Activated naive CD8-positive, alpha-beta T cell treated with anti-CD3 and anti-CD28 coated beads for 36 hours (primary cell): Measurements from ENCODE around the gene SEH1L. TPM values are rescaled to one million over a fixed set of nuclear protein-coding genes. Genes with fewer than 3 reads are reported as not detected.

ENCODE experiments used
- DNase-seq: peaks from one replicate; pipeline ENCODE4 v3.0.0; 2021
- H3K27ac Mint-ChIP-seq: one replicate; pipeline ENCODE4 v1.8.0; 2022; ENCODE audit warnings: mild to moderate bottlenecking, moderate library complexity, mixed read lengths
- H3K27me3 Mint-ChIP-seq: one replicate; pipeline ENCODE4 v1.8.0; 2022; ENCODE audit warnings: mild to moderate bottlenecking, mixed read lengths
- H3K36me3 Mint-ChIP-seq: one replicate; pipeline ENCODE4 v1.8.0; 2021; ENCODE audit warnings: mild to moderate bottlenecking, mixed read lengths
- H3K4me1 Mint-ChIP-seq: one replicate; pipeline ENCODE4 v1.8.0; 2021; ENCODE audit warnings: mixed read lengths
- H3K4me3 Mint-ChIP-seq: one replicate; pipeline ENCODE4 v1.8.0; 2022; ENCODE audit warnings: mild to moderate bottlenecking, moderate library complexity, mixed read lengths
- H3K9me3 Mint-ChIP-seq: one replicate; pipeline ENCODE4 v1.8.0; 2022; ENCODE audit warnings: mixed read lengths
- total RNA-seq, 2 experiments: library from RNA; stranded (reverse); gene quantifications; one replicate each; pipeline ENCODE4 v1.2.3, GENCODE V29; 2021

SEH1L gene
- total RNA-seq, 2 experiments from 2014 or later = 146 to 155 TPM

GRCh38 chr18:12929477-12930083 lies 18.2 kb upstream of the SEH1L start:
- Mint-ChIP-seq H3K27ac (no peak overlapping the region), H3K27me3 (peaks cover 2% of the 10 kb centered on the region), H3K4me3 (no peak overlapping the region), H3K36me3 (no peaks in the 10 kb centered on the region), H3K9me3 (no peaks in the 10 kb centered on the region), H3K4me1 (peaks cover 1% of the 10 kb centered on the region)
- no peak for DNase-seq

GRCh38 chr18:12930376-12930775 lies 17.4 kb upstream of the SEH1L start:
- peaks cover 4% of the 10 kb centered on the region for H3K27me3 Mint-ChIP-seq
- peaks cover 2% of the 10 kb centered on the region for H3K4me1 Mint-ChIP-seq
- DNase-seq = no peak
- H3K4me3 Mint-ChIP-seq = no peak overlapping the region
- no peaks in the 10 kb centered on the region for H3K36me3 Mint-ChIP-seq
- no peaks in the 10 kb centered on the region for H3K9me3 Mint-ChIP-seq
- H3K27ac Mint-ChIP-seq = no peak overlapping the region

- Mint-ChIP-seq H3K4me3 (no peak overlapping the region), H3K36me3 (no peaks in the 10 kb centered on the region), H3K9me3 (no peaks in the 10 kb centered on the region), H3K4me1 (peaks cover 2% of the 10 kb centered on the region), H3K27ac (no peak overlapping the region), H3K27me3 (peaks cover 4% of the 10 kb centered on the region)
- DNase-seq = no peak
Measured at GRCh38 chr18:12930908-12931307, 16.9 kb upstream of the SEH1L start.

- no peak overlapping the region for H3K4me3 Mint-ChIP-seq
- peaks cover 2% of the 10 kb centered on the region for H3K4me1 Mint-ChIP-seq
- H3K27ac Mint-ChIP-seq = no peak overlapping the region
- peaks cover 7% of the 10 kb centered on the region for H3K27me3 Mint-ChIP-seq
- no peak for DNase-seq
- H3K9me3 Mint-ChIP-seq = no peaks in the 10 kb centered on the region
- H3K36me3 Mint-ChIP-seq = no peaks in the 10 kb centered on the region
Measured at GRCh38 chr18:12933327-12933726, 14.5 kb upstream of the SEH1L start.

GRCh38 chr18:12934454-12935071 lies 13.2 kb upstream of the SEH1L start:
- no peak overlapping the region for H3K4me3 Mint-ChIP-seq
- no peaks in the 10 kb centered on the region for H3K9me3 Mint-ChIP-seq
- peaks cover 2% of the 10 kb centered on the region for H3K4me1 Mint-ChIP-seq
- H3K27ac Mint-ChIP-seq = no peak overlapping the region
- H3K36me3 Mint-ChIP-seq = no peaks in the 10 kb centered on the region
- peaks cover 7% of the 10 kb centered on the region for H3K27me3 Mint-ChIP-seq
- DNase-seq = peak; percentile 63

GRCh38 chr18:12939162-12939561 lies 8.6 kb upstream of the SEH1L start:
- H3K36me3 Mint-ChIP-seq = no peaks in the 10 kb centered on the region
- H3K27ac Mint-ChIP-seq = no peak overlapping the region

GRCh38 chr18:12943215-12943614 lies 4.6 kb upstream of the SEH1L start:
- H3K36me3 Mint-ChIP-seq = peaks cover 6% of the 10 kb centered on the region
- H3K27ac Mint-ChIP-seq = no peak overlapping the region
- H3K9me3 Mint-ChIP-seq = no peaks in the 10 kb centered on the region
- peaks cover 11% of the 10 kb centered on the region for H3K4me1 Mint-ChIP-seq
- DNase-seq = no peak
- H3K4me3 Mint-ChIP-seq = no peak overlapping the region
- H3K27me3 Mint-ChIP-seq = peaks cover 3% of the 10 kb centered on the region

More at GRCh38 chr18:12939162-12939561, 8.6 kb upstream of the SEH1L start:
- Mint-ChIP-seq H3K4me3 (no peak overlapping the region), H3K27me3 (peaks cover 10% of the 10 kb centered on the region), H3K9me3 (no peaks in the 10 kb centered on the region), H3K4me1 (peaks cover 2% of the 10 kb centered on the region)
- DNase-seq = no peak

GRCh38 chr18:12944709-12945108 lies 3.1 kb upstream of the SEH1L start:
- no peak for DNase-seq
- H3K27ac Mint-ChIP-seq = no peak overlapping the region

GRCh38 chr18:12946549-12947284 lies 1.1 kb upstream of the SEH1L start:
- Mint-ChIP-seq H3K4me1 (peaks cover 28% of the 10 kb centered on the region), H3K9me3 (peaks cover 4% of the 10 kb centered on the region), H3K27ac (peak overlapping the region; percentile 98), H3K27me3 (peaks cover 3% of the 10 kb centered on the region), H3K4me3 (peak overlapping the region; percentile 96), H3K36me3 (peaks cover 33% of the 10 kb centered on the region)
- no peak for DNase-seq

More at GRCh38 chr18:12944709-12945108, 3.1 kb upstream of the SEH1L start:
- peaks cover 18% of the 10 kb centered on the region for H3K4me1 Mint-ChIP-seq
- no peak overlapping the region for H3K4me3 Mint-ChIP-seq
- peaks cover 3% of the 10 kb centered on the region for H3K9me3 Mint-ChIP-seq
- peaks cover 18% of the 10 kb centered on the region for H3K36me3 Mint-ChIP-seq
- H3K27me3 Mint-ChIP-seq = peaks cover 3% of the 10 kb centered on the region

GRCh38 chr18:12948050-12948804 lies 416 bp downstream of the SEH1L start:
- H3K9me3 Mint-ChIP-seq = peaks cover 4% of the 10 kb centered on the region
- H3K27ac Mint-ChIP-seq = peak overlapping the region; percentile 98
- peaks cover 36% of the 10 kb centered on the region for H3K4me1 Mint-ChIP-seq
- DNase-seq = peak; percentile 98
- H3K27me3 Mint-ChIP-seq = no peaks in the 10 kb centered on the region
- peaks cover 43% of the 10 kb centered on the region for H3K36me3 Mint-ChIP-seq
- peak overlapping the region; percentile 96 for H3K4me3 Mint-ChIP-seq

- Mint-ChIP-seq H3K36me3 (peaks cover 42% of the 10 kb centered on the region), H3K4me1 (peaks cover 14% of the 10 kb centered on the region), H3K27ac (no peak overlapping the region), H3K9me3 (no peaks in the 10 kb centered on the region), H3K4me3 (no peak overlapping the region), H3K27me3 (no peaks in the 10 kb centered on the region)
- DNase-seq = no peak
Measured at GRCh38 chr18:12958478-12958877, 10.7 kb downstream of the SEH1L start.

- Mint-ChIP-seq H3K36me3 (peaks cover 46% of the 10 kb centered on the region), H3K4me3 (no peak overlapping the region), H3K4me1 (peaks cover 12% of the 10 kb centered on the region), H3K27me3 (no peaks in the 10 kb centered on the region), H3K27ac (no peak overlapping the region), H3K9me3 (no peaks in the 10 kb centered on the region)
- DNase-seq = no peak
Measured at GRCh38 chr18:12960395-12960794, 12.6 kb downstream of the SEH1L start.

- no peak for DNase-seq
- Mint-ChIP-seq H3K4me3 (no peak overlapping the region), H3K36me3 (peaks cover 48% of the 10 kb centered on the region), H3K27me3 (no peaks in the 10 kb centered on the region), H3K9me3 (no peaks in the 10 kb centered on the region), H3K27ac (no peak overlapping the region), H3K4me1 (peaks cover 14% of the 10 kb centered on the region)
Measured at GRCh38 chr18:12960853-12961397, 13.1 kb downstream of the SEH1L start.

GRCh38 chr18:12963069-12963468 lies 15.3 kb downstream of the SEH1L start:
- H3K27ac Mint-ChIP-seq = no peak overlapping the region
- H3K4me1 Mint-ChIP-seq = peaks cover 20% of the 10 kb centered on the region
- no peaks in the 10 kb centered on the region for H3K27me3 Mint-ChIP-seq
- H3K36me3 Mint-ChIP-seq = peaks cover 51% of the 10 kb centered on the region
- no peak for DNase-seq
- no peak overlapping the region for H3K4me3 Mint-ChIP-seq
- H3K9me3 Mint-ChIP-seq = no peaks in the 10 kb centered on the region

GRCh38 chr18:12968115-12968514 lies 20.3 kb downstream of the SEH1L start:
- peaks cover 50% of the 10 kb centered on the region for H3K36me3 Mint-ChIP-seq
- H3K27me3 Mint-ChIP-seq = no peaks in the 10 kb centered on the region
- DNase-seq = no peak
- no peaks in the 10 kb centered on the region for H3K9me3 Mint-ChIP-seq
- no peak overlapping the region for H3K27ac Mint-ChIP-seq
- H3K4me3 Mint-ChIP-seq = no peak overlapping the region
- peaks cover 22% of the 10 kb centered on the region for H3K4me1 Mint-ChIP-seq
